Lower leg skin (tissue), 4 donors: ENCODE data around the gene UNC13B. TPM values are rescaled to one million over a fixed set of nuclear protein-coding genes. Genes with fewer than 3 reads are reported as not detected.
A peak's percentile ranks its signal among the peaks of the same experiment; 100 is the strongest.

Experiments used
- DNase-seq, 2 donors: peaks; one replicate each; pipeline ENCODE4 v3.0.0-alpha.2; 2019; ENCODE audit warnings: low spot score in 2 of 2
- H3K4me3 ChIP-seq: fragments of 200-600 bp; sonication (generic); 2 replicates; pipeline ENCODE4 v1.5.1; 2017; ENCODE audit warnings: mild to moderate bottlenecking, low read depth; ENCODE audit not compliant: poor library complexity, severe bottlenecking
- CTCF ChIP-seq, 3 donors: fragments of 450-650 bp; IDR thresholded peaks; one replicate each; pipeline ENCODE4 v1.5.1; 2016; ENCODE audit warnings: antibody characterized with exemption in 3 of 3, mild to moderate bottlenecking in 3 of 3, moderate library complexity in 2 of 3
- POLR2A ChIP-seq, 2 donors: fragments of 450-650 bp; IDR thresholded peaks; one replicate each; pipeline ENCODE4 v1.6.1; 2016 to 2017; ENCODE audit warnings: antibody characterized with exemption in 2 of 2, mild to moderate bottlenecking in 1 of 2, moderate library complexity in 1 of 2
- WGBS, 2 donors: methylation state at CpG; one replicate each; pipeline ENCODE4 v1.1.5; 2018; 5-methylcytosine and 5-hydroxymethylcytosine counted together
- intact Hi-C: fragments of 100-400 bp; cut with DNase I; formaldehyde crosslinking; loops from one replicate; pipeline ENCODE4 v1.15.0; 2023; ENCODE audit warnings: low total_unique reads
- total RNA-seq, 4 donors: library from RNA; depleted of rRNA; stranded (reverse); fragments of >200 nt; gene quantifications; one replicate each; pipeline ENCODE4 v1.1.0, GENCODE V29; 2016

UNC13B gene
- total RNA-seq, 4 donors from 2014 or later, result 11.9 to 29.0 (median 27.5) TPM

GRCh38 chr9:35357116-35357515 is 195.3 kb downstream of the UNC13B start:
- intact Hi-C loops, result no loop called here
- no peak overlapping the region for H3K4me3 ChIP-seq
- WGBS, 2 donors, result 80 to 89% methylated on average over 2 of the region's 2 CpGs
- TF ChIP-seq CTCF (IDR thresholded peaks at IDR 0.05), result no peak
- TF ChIP-seq POLR2A (IDR thresholded peaks at IDR 0.05), result no peak
- no peak for DNase-seq

GRCh38 chr9:35357826-35358225 is 196.0 kb downstream of the UNC13B start:
- H3K4me3 ChIP-seq, result no peak overlapping the region
- WGBS, 2 donors, result 93 to 95% methylated on average over 4 of the region's 4 CpGs
- intact Hi-C loops, result no loop called here
- no peak for DNase-seq
- no peak for TF ChIP-seq POLR2A (IDR thresholded peaks at IDR 0.05)
- TF ChIP-seq CTCF (IDR thresholded peaks at IDR 0.05), result no peak

GRCh38 chr9:35364817-35365585 is 203.2 kb downstream of the UNC13B start:
- TF ChIP-seq POLR2A (IDR thresholded peaks at IDR 0.05), result no peak
- TF ChIP-seq CTCF (IDR thresholded peaks at IDR 0.05), result no peak
- intact Hi-C loops, result no loop called here
- H3K4me3 ChIP-seq, result no peak overlapping the region
- no peak for DNase-seq
- 75 to 82% methylated on average over 3 of the region's 3 CpGs for WGBS, 2 donors

GRCh38 chr9:35366627-35367026 is 204.8 kb downstream of the UNC13B start:
- no peak for DNase-seq
- H3K4me3 ChIP-seq, result no peak overlapping the region
- WGBS, 2 donors, result 92 to 93% methylated on average over 2 of the region's 2 CpGs
- intact Hi-C loops, result no loop called here
- no peak for TF ChIP-seq CTCF (IDR thresholded peaks at IDR 0.05)
- no peak for TF ChIP-seq POLR2A (IDR thresholded peaks at IDR 0.05)

- 36 to 50% methylated on average over 2 of the region's 2 CpGs for WGBS, 2 donors
- H3K4me3 ChIP-seq, result no peak overlapping the region
- TF ChIP-seq CTCF (IDR thresholded peaks at IDR 0.05) (no peak), POLR2A (IDR thresholded peaks at IDR 0.05) (no peak)
- peak in 1 of 2 donors; percentile 15 for DNase-seq
- intact Hi-C loops, result no loop called here
These were observed 205.6 kb downstream of the UNC13B start for GRCh38 chr9:35367451-35367850.

- WGBS, 2 donors, result 85 to 92% methylated on average over 5 of the region's 5 CpGs
- intact Hi-C loops, result no loop called here
- TF ChIP-seq POLR2A (IDR thresholded peaks at IDR 0.05), result no peak
- no peak for TF ChIP-seq CTCF (IDR thresholded peaks at IDR 0.05)
- H3K4me3 ChIP-seq, result no peak overlapping the region
- no peak for DNase-seq
These were observed 208.4 kb downstream of the UNC13B start for GRCh38 chr9:35370241-35370640.
